ENCODE data around the gene RAB8A.

DNA sequence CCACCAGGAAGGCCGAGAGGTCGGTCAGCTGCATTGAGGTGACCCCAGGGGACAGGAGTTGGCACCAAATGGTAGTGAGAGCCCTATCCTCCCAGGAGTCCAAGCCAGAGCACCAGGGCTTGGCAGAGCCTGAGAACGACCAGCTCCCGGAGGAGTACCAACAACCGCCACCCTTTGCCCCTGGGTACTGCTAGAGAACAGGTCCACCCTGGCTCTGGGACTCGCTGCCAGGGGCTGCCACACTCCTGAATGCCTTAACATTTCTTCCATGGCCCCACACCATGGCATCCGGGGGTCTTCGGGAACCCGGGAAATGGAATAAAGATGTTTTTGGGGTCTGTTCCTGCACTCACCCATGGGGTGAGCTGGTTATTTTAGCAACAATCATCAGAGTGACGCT lies 45.9 kb downstream of the RAB8A start:
- TF ChIP-seq POLR2AphosphoS5 (IDR thresholded peaks at IDR 0.05) (no peak), EZH2 (IDR thresholded peaks at IDR 0.05; ENCODE audit: borderline replicate concordance, insufficient read depth, low read length, poor library complexity, severe bottlenecking) (no peak), SMC3 (conservative IDR thresholded peaks at IDR 0.05; ENCODE audit: poor library complexity) (no peak), EP300 (conservative IDR thresholded peaks at IDR 0.05; ENCODE audit: poor library complexity, severe bottlenecking) (no peak)
- TF ChIP-seq, protein P1, sequence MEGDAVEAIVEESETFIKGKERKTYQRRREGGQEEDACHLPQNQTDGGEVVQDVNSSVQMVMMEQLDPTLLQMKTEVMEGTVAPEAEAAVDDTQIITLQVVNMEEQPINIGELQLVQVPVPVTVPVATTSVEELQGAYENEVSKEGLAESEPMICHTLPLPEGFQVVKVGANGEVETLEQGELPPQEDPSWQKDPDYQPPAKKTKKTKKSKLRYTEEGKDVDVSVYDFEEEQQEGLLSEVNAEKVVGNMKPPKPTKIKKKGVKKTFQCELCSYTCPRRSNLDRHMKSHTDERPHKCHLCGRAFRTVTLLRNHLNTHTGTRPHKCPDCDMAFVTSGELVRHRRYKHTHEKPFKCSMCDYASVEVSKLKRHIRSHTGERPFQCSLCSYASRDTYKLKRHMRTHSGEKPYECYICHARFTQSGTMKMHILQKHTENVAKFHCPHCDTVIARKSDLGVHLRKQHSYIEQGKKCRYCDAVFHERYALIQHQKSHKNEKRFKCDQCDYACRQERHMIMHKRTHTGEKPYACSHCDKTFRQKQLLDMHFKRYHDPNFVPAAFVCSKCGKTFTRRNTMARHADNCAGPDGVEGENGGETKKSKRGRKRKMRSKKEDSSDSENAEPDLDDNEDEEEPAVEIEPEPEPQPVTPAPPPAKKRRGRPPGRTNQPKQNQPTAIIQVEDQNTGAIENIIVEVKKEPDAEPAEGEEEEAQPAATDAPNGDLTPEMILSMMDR (IDR thresholded peaks at IDR 0.05; ENCODE audit: poor library complexity, severe bottlenecking): no peak

Measured in neural cell (in vitro differentiated cells).